GM21526 (cell line): ENCODE results near the gene LRRFIP2.

ENCODE experiments used
- ATAC-seq: cut with Tn5 transposase; IDR thresholded peaks from one replicate; pipeline ENCODE4 v1.9.1; 2021; ENCODE audit warnings: moderate library complexity; ENCODE audit not compliant: unreplicated experiment, low FRiP score

The LRRFIP2 gene

GRCh38 chr3:37118163-37118562 lies 56.2 kb downstream of the LRRFIP2 start:
- no peak for ATAC-seq

- ATAC-seq = no peak
Measured at GRCh38 chr3:37117548-37117947, 56.8 kb downstream of the LRRFIP2 start.

- no peak for ATAC-seq
Measured at GRCh38 chr3:37116998-37117397, 57.4 kb downstream of the LRRFIP2 start.

- ATAC-seq = no peak
Measured at GRCh38 chr3:37115446-37115845, 58.9 kb downstream of the LRRFIP2 start.

GRCh38 chr3:37114251-37115145 lies 59.9 kb downstream of the LRRFIP2 start:
- ATAC-seq = no peak

GRCh38 chr3:37112987-37113386 lies 61.4 kb downstream of the LRRFIP2 start:
- ATAC-seq = no peak

GRCh38 chr3:37111199-37111598 lies 63.2 kb downstream of the LRRFIP2 start:
- ATAC-seq = no peak

- ATAC-seq = no peak
Measured at GRCh38 chr3:37107846-37108245, 66.5 kb downstream of the LRRFIP2 start.

- no peak for ATAC-seq
Measured at GRCh38 chr3:37103103-37103808, 71.1 kb downstream of the LRRFIP2 start.

GRCh38 chr3:37100411-37100810 lies 74.0 kb downstream of the LRRFIP2 start:
- ATAC-seq = no peak

GRCh38 chr3:37099469-37099868 lies 74.9 kb downstream of the LRRFIP2 start:
- no peak for ATAC-seq

- no peak for ATAC-seq
Measured at GRCh38 chr3:37098884-37099283, 75.5 kb downstream of the LRRFIP2 start.

GRCh38 chr3:37097776-37098175 lies 76.6 kb downstream of the LRRFIP2 start:
- ATAC-seq = no peak

- no peak for ATAC-seq
Measured at GRCh38 chr3:37096975-37097374, 77.4 kb downstream of the LRRFIP2 start.

- no peak for ATAC-seq
Measured at GRCh38 chr3:37096288-37096687, 78.1 kb downstream of the LRRFIP2 start.

- no peak for ATAC-seq
Measured at GRCh38 chr3:37094636-37095035, 79.7 kb downstream of the LRRFIP2 start.

GRCh38 chr3:37093481-37093880 lies 80.9 kb downstream of the LRRFIP2 start:
- no peak for ATAC-seq

- ATAC-seq = no peak
Measured at GRCh38 chr3:37092484-37092883, 81.9 kb downstream of the LRRFIP2 start.

GRCh38 chr3:37087870-37088269 lies 86.5 kb downstream of the LRRFIP2 start:
- no peak for ATAC-seq

GRCh38 chr3:37086918-37087317 lies 87.5 kb downstream of the LRRFIP2 start:
- ATAC-seq = no peak

- ATAC-seq = no peak
Measured at GRCh38 chr3:37082317-37082716, 92.1 kb downstream of the LRRFIP2 start.

GRCh38 chr3:37075955-37076354 lies 98.4 kb downstream of the LRRFIP2 start:
- ATAC-seq = no peak
